Neural cell (in vitro differentiated cells): ENCODE data around the gene ATP6V0E2. TPM values are rescaled to one million over a fixed set of nuclear protein-coding genes. Genes with fewer than 3 reads are reported as not detected.

ENCODE experiments used
- H2AFZ ChIP-seq: fragments of 200-600, 300-800 bp; sonication (generic), shearing (Covaris generic); 2 replicates; pipeline ENCODE4 v1.6.0; 2014; ENCODE audit warnings: low read depth, mild to moderate bottlenecking, antibody characterized with exemption, low read length, moderate library complexity
- H3F3A ChIP-seq: fragments of 200-600 bp; shearing (Covaris generic); 2 replicates; pipeline ENCODE4 v1.6.1; 2016; ENCODE audit warnings: mild to moderate bottlenecking, moderate library complexity, mixed read lengths, antibody characterized with exemption, low read length; ENCODE audit not compliant: insufficient read depth, poor library complexity, severe bottlenecking
- H3K27ac ChIP-seq: fragments of 200-600, 300-800 bp; sonication (generic), shearing (Covaris generic); 2 replicates; pipeline ENCODE4 v1.5.1; 2014; ENCODE audit warnings: mild to moderate bottlenecking, low read length, moderate library complexity
- H3K27me3 ChIP-seq: fragments of 300-800, 200-600 bp; sonication (generic), shearing (Covaris generic); 2 replicates; pipeline ENCODE4 v1.6.0; 2014; ENCODE audit warnings: mild to moderate bottlenecking, low read depth, low read length, moderate library complexity; ENCODE audit not compliant: insufficient read depth
- H3K36me3 ChIP-seq: fragments of 300-800, 200-600 bp; sonication (generic), shearing (Covaris generic); 2 replicates; pipeline ENCODE4 v1.5.1; 2014; ENCODE audit warnings: mild to moderate bottlenecking, antibody characterized with exemption, low read length, moderate library complexity; ENCODE audit not compliant: insufficient read depth
- H3K4me2 ChIP-seq: fragments of 300-800, 200-600 bp; sonication (generic), shearing (Covaris generic); 2 replicates; pipeline ENCODE4 v1.6.0; 2014; ENCODE audit warnings: mild to moderate bottlenecking, low read length
- H3K4me3 ChIP-seq: fragments of 300-800, 200-600 bp; sonication (generic), shearing (Covaris generic); 2 replicates; pipeline ENCODE4 v1.5.1; 2014; ENCODE audit warnings: mild to moderate bottlenecking, low read length, moderate library complexity
- H3K79me2 ChIP-seq: fragments of 200-600 bp; shearing (Covaris generic); replicated peaks from 2 replicates; pipeline ENCODE4 v1.6.0; 2014; ENCODE audit warnings: mild to moderate bottlenecking, low read length, moderate library complexity; ENCODE audit not compliant: insufficient read depth
- H3K9ac ChIP-seq: fragments of 300-800, 200-600 bp; sonication (generic), shearing (Covaris generic); 2 replicates; pipeline ENCODE4 v1.6.1; 2016; ENCODE audit warnings: mild to moderate bottlenecking, low read length, mixed read lengths
- H3K9me2 ChIP-seq: fragments of 200-600 bp; shearing (Covaris generic); 2 replicates; pipeline ENCODE4 v1.6.1; 2016; ENCODE audit warnings: mild to moderate bottlenecking, low read length, mixed read lengths; ENCODE audit not compliant: insufficient read depth
- H3K9me3 ChIP-seq: fragments of 200-600, 300-800 bp; sonication (generic), shearing (Covaris generic); 2 replicates; pipeline ENCODE4 v1.6.1; 2016; ENCODE audit warnings: mild to moderate bottlenecking, mixed run types, low read length, moderate library complexity, mixed read lengths
- H4K20me1 ChIP-seq: fragments of 200-600 bp; shearing (Covaris generic); 2 replicates; pipeline ENCODE4 v1.6.1; 2016; ENCODE audit warnings: mild to moderate bottlenecking, mixed run types; ENCODE audit not compliant: insufficient read depth
- CTCF ChIP-seq: fragments of 450-650 bp; IDR thresholded peaks from 2 replicates; pipeline ENCODE4 v1.5.1; 2014; ENCODE audit warnings: antibody characterized with exemption, mild to moderate bottlenecking, moderate library complexity; ENCODE audit not compliant: poor library complexity, severe bottlenecking
- EP300 ChIP-seq: fragments of 450-650 bp; conservative IDR thresholded peaks from 2 replicates; pipeline ENCODE4 v1.6.1; 2014; ENCODE audit warnings: antibody characterized with exemption, mild to moderate bottlenecking, moderate library complexity; ENCODE audit not compliant: poor library complexity, severe bottlenecking
- EZH2 ChIP-seq: fragments of 200-600, 300-800 bp; shearing (Covaris generic), sonication (generic); IDR thresholded peaks from 2 replicates; pipeline ENCODE4 v1.6.1; 2014; ENCODE audit warnings: antibody characterized with exemption, low read length, borderline replicate concordance, mild to moderate bottlenecking; ENCODE audit not compliant: insufficient read depth, poor library complexity, severe bottlenecking
- MXI1 ChIP-seq: fragments of 450-650 bp; conservative IDR thresholded peaks from 2 replicates; pipeline ENCODE4 v1.6.1; 2014; ENCODE audit warnings: antibody characterized with exemption, mild to moderate bottlenecking; ENCODE audit not compliant: poor library complexity, severe bottlenecking
- POLR2AphosphoS5 ChIP-seq: IDR thresholded peaks from 2 replicates; pipeline ENCODE4 v1.6.1; 2012
- RAD21 ChIP-seq: fragments of 450-650 bp; conservative IDR thresholded peaks from 2 replicates; pipeline ENCODE4 v1.6.1; 2014; ENCODE audit warnings: antibody characterized with exemption, mild to moderate bottlenecking, moderate library complexity
- REST ChIP-seq: IDR thresholded peaks from 2 replicates; pipeline ENCODE4 v1.6.1; 2012; ENCODE audit warnings: borderline replicate concordance
- SMC3 ChIP-seq: fragments of 450-650 bp; conservative IDR thresholded peaks from 2 replicates; pipeline ENCODE4 v1.6.1; 2014; ENCODE audit warnings: antibody characterized with exemption, mild to moderate bottlenecking, moderate library complexity; ENCODE audit not compliant: poor library complexity
- TAF1 ChIP-seq: IDR thresholded peaks from 2 replicates; pipeline ENCODE4 v1.6.1; 2012; ENCODE audit warnings: low read depth
- polyA plus RNA-seq: library from polyadenylated mRNA; depleted of rRNA; stranded (reverse); fragments of >200 nt; gene quantifications from 2 replicates; pipeline ENCODE4 v1.2.3, GENCODE V29; 2014

The ATP6V0E2 gene
- polyA plus RNA-seq, 1 donor from 2014 or later, result 550 TPM

GRCh38 chr7:149866139-149866778, 7.5 kb upstream of the ATP6V0E2 start:
- peaks cover 3% of the 10 kb centered on the region for H3K36me3 ChIP-seq
- H3K79me2 ChIP-seq, result no peaks in the 10 kb centered on the region
- H4K20me1 ChIP-seq, result no peaks in the 10 kb centered on the region
- H3K9ac ChIP-seq, result no peak overlapping the region
- H3K4me2 ChIP-seq, result no peak overlapping the region
- no peak overlapping the region for H3K27ac ChIP-seq
- H3K9me3 ChIP-seq, result no peaks in the 10 kb centered on the region
- TF ChIP-seq CTCF, result no peak
- no peak for TF ChIP-seq REST
- TF ChIP-seq RAD21, result no peak
- no peak for TF ChIP-seq EZH2
- TF ChIP-seq POLR2AphosphoS5, result no peak
- TF ChIP-seq SMC3, result no peak
- TF ChIP-seq EP300, result no peak
- TF ChIP-seq MXI1, result no peak
- no peak for TF ChIP-seq TAF1
- H3K27me3 ChIP-seq, result no peaks in the 10 kb centered on the region
- H3K9me2 ChIP-seq, result no peaks in the 10 kb centered on the region
- H3K4me3 ChIP-seq, result no peak overlapping the region
- H2AFZ ChIP-seq, result no peak overlapping the region
- H3F3A ChIP-seq, result no peaks in the 10 kb centered on the region

DNA sequence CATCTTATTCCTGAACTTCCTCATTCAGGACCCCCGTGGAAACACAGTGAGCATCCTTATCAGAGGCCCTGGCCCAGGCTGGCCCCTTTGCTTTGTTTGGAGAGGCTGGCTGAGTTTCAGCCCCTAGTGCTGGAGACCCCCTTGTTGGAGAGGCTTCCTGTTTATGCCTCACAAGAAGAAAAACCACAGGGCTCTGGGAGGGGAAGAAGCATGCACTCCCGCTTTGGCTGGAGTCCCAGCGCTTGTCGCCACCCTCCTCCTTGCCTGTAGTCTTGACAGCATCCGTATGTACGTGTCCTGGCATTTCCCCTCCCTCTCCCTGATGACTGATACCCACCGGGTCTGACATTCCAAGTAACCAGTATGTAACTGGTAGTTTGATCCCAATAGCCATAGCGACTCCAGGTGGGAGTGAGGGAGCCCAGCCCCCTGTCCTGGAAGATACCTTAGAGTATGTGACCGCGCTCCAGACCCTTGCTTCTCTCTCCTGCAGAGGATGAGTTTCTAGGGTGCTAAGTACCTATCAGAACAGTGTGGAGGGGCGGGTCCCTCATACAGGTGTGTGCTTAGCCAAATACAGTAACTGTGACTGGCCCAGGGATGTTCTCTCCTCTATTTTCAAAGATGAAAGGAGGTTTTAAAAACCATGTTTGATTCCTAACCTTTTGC, 6.9 kb upstream of the ATP6V0E2 start:
- no peaks in the 10 kb centered on the region for H3K9me3 ChIP-seq
- no peaks in the 10 kb centered on the region for H3K79me2 ChIP-seq
- H3K4me2 ChIP-seq, result no peak overlapping the region
- no peak overlapping the region for H3K9ac ChIP-seq
- no peak overlapping the region for H3K27ac ChIP-seq
- TF ChIP-seq MXI1 (no peak), POLR2AphosphoS5 (no peak), EP300 (no peak), EZH2 (no peak), SMC3 (no peak), TAF1 (no peak), CTCF (no peak), REST (no peak), RAD21 (no peak)
- H3K27me3 ChIP-seq, result no peaks in the 10 kb centered on the region
- no peaks in the 10 kb centered on the region for H3K9me2 ChIP-seq
- no peak overlapping the region for H3K4me3 ChIP-seq
- no peaks in the 10 kb centered on the region for H3K36me3 ChIP-seq
- no peaks in the 10 kb centered on the region for H4K20me1 ChIP-seq
- no peak overlapping the region for H2AFZ ChIP-seq
- H3F3A ChIP-seq, result no peaks in the 10 kb centered on the region
